ENCODE measurements around the gene MAPRE2. TPM values are rescaled to one million over a fixed set of nuclear protein-coding genes. Genes with fewer than 3 reads are reported as not detected.

The MAPRE2 gene
- total RNA-seq, 1 experiment from 2014 or later, result 31.4 TPM

DNA sequence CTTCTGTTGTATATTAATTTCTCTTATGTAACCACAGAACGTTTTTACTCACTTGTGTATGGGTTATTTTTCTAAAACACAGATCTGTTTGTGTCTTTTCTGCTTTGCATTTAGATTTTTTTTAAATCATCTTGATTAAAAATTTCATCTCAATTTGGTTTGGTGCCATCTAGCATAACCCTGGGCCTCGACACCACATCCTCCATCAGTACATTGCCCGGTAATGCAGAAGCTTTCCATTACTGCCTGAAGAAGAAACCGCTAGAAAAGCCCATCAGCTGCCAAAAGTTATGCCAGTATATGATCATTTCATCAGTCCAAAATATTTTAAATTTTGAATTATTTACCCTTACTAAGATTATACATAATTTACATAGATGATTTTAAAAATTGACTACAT lies 26.2 kb downstream of the MAPRE2 start:
- H3K4me1 Mint-ChIP-seq (ENCODE audit: low read depth, unreplicated experiment), result no peaks in the 10 kb centered on the region
- CTCF ChIA-PET, result no interaction called here

DNA sequence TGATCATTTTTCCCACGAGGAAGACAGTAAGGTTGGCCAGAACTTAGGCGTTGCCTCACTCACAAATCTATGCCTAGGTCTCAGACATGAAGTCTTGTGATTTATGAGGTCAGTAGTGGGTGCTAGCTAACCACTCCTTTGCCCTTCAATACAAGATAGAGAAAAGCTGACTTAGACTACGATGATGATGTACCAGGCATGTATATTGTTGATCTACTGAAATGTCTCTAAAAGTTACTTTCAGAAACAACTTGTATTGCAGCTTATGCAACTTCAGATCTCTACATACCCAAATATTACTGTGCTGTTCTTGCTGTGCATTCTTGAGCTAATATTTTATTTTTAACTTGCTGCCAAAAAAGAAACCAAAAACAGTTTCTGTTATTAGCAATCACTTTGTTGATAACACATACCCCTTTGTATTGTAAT lies 30.6 kb downstream of the MAPRE2 start:
- Mint-ChIP-seq H3K27ac (ENCODE audit: unreplicated experiment) (no peak overlapping the region), H3K4me3 (ENCODE audit: low read depth, unreplicated experiment) (no peak overlapping the region), H3K36me3 (ENCODE audit: insufficient read depth, unreplicated experiment) (no peaks in the 10 kb centered on the region), H3K9me3 (ENCODE audit: low read depth, unreplicated experiment) (no peaks in the 10 kb centered on the region), H3K27me3 (ENCODE audit: unreplicated experiment) (no peaks in the 10 kb centered on the region), H3K4me1 (ENCODE audit: low read depth, unreplicated experiment) (peaks cover 10% of the 10 kb centered on the region)
- TF ChIP-seq, protein P1, sequence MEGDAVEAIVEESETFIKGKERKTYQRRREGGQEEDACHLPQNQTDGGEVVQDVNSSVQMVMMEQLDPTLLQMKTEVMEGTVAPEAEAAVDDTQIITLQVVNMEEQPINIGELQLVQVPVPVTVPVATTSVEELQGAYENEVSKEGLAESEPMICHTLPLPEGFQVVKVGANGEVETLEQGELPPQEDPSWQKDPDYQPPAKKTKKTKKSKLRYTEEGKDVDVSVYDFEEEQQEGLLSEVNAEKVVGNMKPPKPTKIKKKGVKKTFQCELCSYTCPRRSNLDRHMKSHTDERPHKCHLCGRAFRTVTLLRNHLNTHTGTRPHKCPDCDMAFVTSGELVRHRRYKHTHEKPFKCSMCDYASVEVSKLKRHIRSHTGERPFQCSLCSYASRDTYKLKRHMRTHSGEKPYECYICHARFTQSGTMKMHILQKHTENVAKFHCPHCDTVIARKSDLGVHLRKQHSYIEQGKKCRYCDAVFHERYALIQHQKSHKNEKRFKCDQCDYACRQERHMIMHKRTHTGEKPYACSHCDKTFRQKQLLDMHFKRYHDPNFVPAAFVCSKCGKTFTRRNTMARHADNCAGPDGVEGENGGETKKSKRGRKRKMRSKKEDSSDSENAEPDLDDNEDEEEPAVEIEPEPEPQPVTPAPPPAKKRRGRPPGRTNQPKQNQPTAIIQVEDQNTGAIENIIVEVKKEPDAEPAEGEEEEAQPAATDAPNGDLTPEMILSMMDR (IDR thresholded peaks at IDR 0.05; ENCODE audit: unreplicated experiment), result no peak
- intact Hi-C loops (cut with micrococcal nuclease; ENCODE audit: unreplicated experiment), result no loop called here
- CTCF ChIA-PET, result no interaction called here
- no peak for DNase-seq
- BruUV-seq (replicated peaks), result no TSS peak

More for the DNA sequence above, 26.2 kb downstream of the MAPRE2 start:
- Mint-ChIP-seq H3K27me3 (ENCODE audit: unreplicated experiment) (no peaks in the 10 kb centered on the region), H3K27ac (ENCODE audit: unreplicated experiment) (no peak overlapping the region), H3K9me3 (ENCODE audit: low read depth, unreplicated experiment) (no peaks in the 10 kb centered on the region), H3K36me3 (ENCODE audit: insufficient read depth, unreplicated experiment) (no peaks in the 10 kb centered on the region), H3K4me3 (ENCODE audit: low read depth, unreplicated experiment) (no peak overlapping the region)
- DNase-seq, result no peak
- TF ChIP-seq, protein P1 (IDR thresholded peaks at IDR 0.05; ENCODE audit: unreplicated experiment), result no peak
- intact Hi-C loops (cut with micrococcal nuclease; ENCODE audit: unreplicated experiment), result no loop called here
- BruUV-seq (replicated peaks), result no TSS peak

DNA sequence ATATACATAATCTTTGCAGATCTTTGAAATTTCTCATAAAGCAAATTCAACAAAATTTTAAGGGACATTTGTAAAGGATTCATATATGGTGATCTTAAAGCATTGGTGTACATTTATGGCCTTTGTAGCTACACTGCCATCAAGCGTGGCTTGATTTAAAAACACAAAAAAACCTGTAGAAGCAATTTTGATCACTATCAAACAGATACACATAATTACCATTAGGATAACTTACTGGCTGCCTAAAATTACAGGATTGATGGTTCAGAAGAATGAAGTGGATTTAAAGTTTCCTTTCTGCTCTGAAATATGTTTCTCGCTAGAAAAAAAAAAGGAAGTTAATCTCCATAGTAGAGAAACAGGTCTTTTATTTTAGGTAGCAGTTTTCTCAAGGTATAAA lies 31.4 kb downstream of the MAPRE2 start:
- Mint-ChIP-seq H3K27ac (ENCODE audit: unreplicated experiment) (no peak overlapping the region), H3K27me3 (ENCODE audit: unreplicated experiment) (no peaks in the 10 kb centered on the region), H3K4me3 (ENCODE audit: low read depth, unreplicated experiment) (no peak overlapping the region), H3K9me3 (ENCODE audit: low read depth, unreplicated experiment) (no peaks in the 10 kb centered on the region), H3K36me3 (ENCODE audit: insufficient read depth, unreplicated experiment) (no peaks in the 10 kb centered on the region), H3K4me1 (ENCODE audit: low read depth, unreplicated experiment) (peaks cover 13% of the 10 kb centered on the region)
- BruUV-seq (replicated peaks), result no TSS peak
- intact Hi-C loops (cut with micrococcal nuclease; ENCODE audit: unreplicated experiment), result no loop called here
- CTCF ChIA-PET, result interaction anchor here (0.6 to 0.7 kb wide), 2 partner anchors 25 to 1089 kb away, joined by 3 to 4 read pairs; no protein-coding TSS in a partner anchor
- no peak for DNase-seq
- TF ChIP-seq, protein P1 (IDR thresholded peaks at IDR 0.05; ENCODE audit: unreplicated experiment), result no peak

DNA sequence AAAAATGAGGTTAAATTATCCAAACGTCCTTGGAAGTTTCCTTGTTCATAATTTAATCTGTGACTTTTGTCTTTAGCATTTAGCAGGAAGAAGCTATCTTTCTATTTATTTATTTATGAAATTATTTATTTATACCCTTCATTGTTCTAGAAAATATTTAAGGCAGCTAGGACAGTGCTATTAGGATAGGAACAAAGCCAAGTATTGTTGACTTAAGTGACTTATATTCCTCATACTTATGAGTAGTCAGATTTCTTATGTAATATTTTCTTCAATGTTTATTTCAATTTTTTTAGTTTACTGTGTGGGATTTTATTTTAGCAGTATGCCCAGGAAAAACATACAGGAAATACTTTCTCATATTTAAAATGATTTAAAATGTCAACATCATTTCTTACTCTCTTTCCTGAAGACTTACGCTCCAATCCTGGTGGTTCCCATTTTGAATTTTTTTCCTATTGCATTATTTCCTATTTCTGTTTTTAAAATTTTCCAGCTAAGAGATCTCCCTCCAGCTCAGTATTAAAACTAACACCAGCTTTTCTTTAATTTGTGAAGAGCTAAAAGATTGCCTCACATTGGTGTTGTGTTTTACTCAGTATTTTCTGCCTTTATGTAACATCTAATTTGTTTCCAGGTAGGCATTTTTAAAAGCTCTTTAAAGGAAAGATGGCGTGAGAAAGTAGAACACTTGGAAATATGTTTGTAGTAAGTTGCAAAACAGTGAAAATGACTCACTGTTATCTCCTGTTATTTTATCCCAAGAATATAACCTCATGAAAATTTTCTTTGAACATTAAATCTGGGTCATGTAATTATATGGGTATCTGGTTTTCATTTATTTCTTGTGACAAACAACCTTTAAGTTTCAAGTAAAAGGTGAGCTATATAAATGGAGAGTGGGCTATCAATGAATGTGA lies 32.2 kb downstream of the MAPRE2 start:
- intact Hi-C loops (cut with micrococcal nuclease; ENCODE audit: unreplicated experiment), result no loop called here

More for the DNA sequence above, 32.2 kb downstream of the MAPRE2 start:
- CTCF ChIA-PET, result interaction anchor here (0.6 kb wide), 2 partner anchors 1088 to 1919 kb away, joined by 3 read pairs; no protein-coding TSS in a partner anchor
- no peak overlapping the region for H3K27ac Mint-ChIP-seq (ENCODE audit: unreplicated experiment)
- H3K9me3 Mint-ChIP-seq (ENCODE audit: low read depth, unreplicated experiment), result no peaks in the 10 kb centered on the region
- no peaks in the 10 kb centered on the region for H3K36me3 Mint-ChIP-seq (ENCODE audit: insufficient read depth, unreplicated experiment)
- BruUV-seq (replicated peaks), result no TSS peak
- DNase-seq, result no peak
- peaks cover 13% of the 10 kb centered on the region for H3K4me1 Mint-ChIP-seq (ENCODE audit: low read depth, unreplicated experiment)
- no peak overlapping the region for H3K4me3 Mint-ChIP-seq (ENCODE audit: low read depth, unreplicated experiment)
- TF ChIP-seq, protein P1 (IDR thresholded peaks at IDR 0.05; ENCODE audit: unreplicated experiment), result no peak
- no peaks in the 10 kb centered on the region for H3K27me3 Mint-ChIP-seq (ENCODE audit: unreplicated experiment)

All from Calu3 (cell line).